ENCODE measurements around the gene SIPA1L3. TPM values are rescaled to one million over a fixed set of nuclear protein-coding genes. Genes with fewer than 3 reads are reported as not detected.

Gene SIPA1L3
- total RNA-seq, 2 experiments from 2014 or later, result 8.9 to 9.8 TPM

GRCh38 chr19:37977391-37977790, 70.4 kb downstream of the SIPA1L3 start:
- H3K4me1 Mint-ChIP-seq (ENCODE audit: low read depth), result no peaks in the 10 kb centered on the region
- TF ChIP-seq CTCF (IDR thresholded peaks at IDR 0.05), result no peak
- H3K4me3 Mint-ChIP-seq, result no peak overlapping the region
- H3K27ac Mint-ChIP-seq, result no peak overlapping the region
- H3K36me3 Mint-ChIP-seq (ENCODE audit: low read depth), result peaks cover 2% of the 10 kb centered on the region
- no peaks in the 10 kb centered on the region for H3K27me3 Mint-ChIP-seq
- ChIA-PET POLR2A (interaction anchor here (1.1 kb wide), 1 partner anchor 88 kb away, joined by 4 read pairs; no protein-coding TSS in a partner anchor), CTCF (no interaction called here)
- no peak for DNase-seq
- H3K9me3 Mint-ChIP-seq, result no peaks in the 10 kb centered on the region
- intact Hi-C loops (cut with micrococcal nuclease), result no loop called here
- no peak for ATAC-seq

GRCh38 chr19:37977992-37978391, 71.0 kb downstream of the SIPA1L3 start:
- ATAC-seq, result no peak
- ChIA-PET POLR2A (no interaction called here), CTCF (no interaction called here)
- intact Hi-C loops (cut with micrococcal nuclease), result no loop called here
- H3K27me3 Mint-ChIP-seq, result no peaks in the 10 kb centered on the region
- H3K27ac Mint-ChIP-seq, result no peak overlapping the region
- no peak overlapping the region for H3K4me3 Mint-ChIP-seq
- no peaks in the 10 kb centered on the region for H3K4me1 Mint-ChIP-seq (ENCODE audit: low read depth)
- H3K36me3 Mint-ChIP-seq (ENCODE audit: low read depth), result peaks cover 2% of the 10 kb centered on the region
- no peaks in the 10 kb centered on the region for H3K9me3 Mint-ChIP-seq
- no peak for TF ChIP-seq CTCF (IDR thresholded peaks at IDR 0.05)
- no peak for DNase-seq

- Mint-ChIP-seq H3K4me1 (ENCODE audit: low read depth) (no peaks in the 10 kb centered on the region), H3K27me3 (no peaks in the 10 kb centered on the region), H3K36me3 (ENCODE audit: low read depth) (no peaks in the 10 kb centered on the region), H3K9me3 (no peaks in the 10 kb centered on the region), H3K4me3 (no peak overlapping the region), H3K27ac (no peak overlapping the region)
- intact Hi-C loops (cut with micrococcal nuclease), result no loop called here
- no peak for TF ChIP-seq CTCF (IDR thresholded peaks at IDR 0.05)
- ChIA-PET POLR2A (no interaction called here), CTCF (no interaction called here)
- DNase-seq (no peak), ATAC-seq (no peak)
Measured at GRCh38 chr19:37979547-37980082, 72.6 kb downstream of the SIPA1L3 start.

- CTCF ChIA-PET, result no interaction called here
Measured at GRCh38 chr19:37980419-37981170, 73.6 kb downstream of the SIPA1L3 start.

More at GRCh38 chr19:37980419-37981170, 73.6 kb downstream of the SIPA1L3 start:
- no peak overlapping the region for H3K27ac Mint-ChIP-seq
- H3K27me3 Mint-ChIP-seq, result no peaks in the 10 kb centered on the region
- TF ChIP-seq CTCF (IDR thresholded peaks at IDR 0.05), result no peak
- intact Hi-C loops (cut with micrococcal nuclease), result no loop called here
- H3K4me3 Mint-ChIP-seq, result no peak overlapping the region
- H3K9me3 Mint-ChIP-seq, result no peaks in the 10 kb centered on the region
- H3K4me1 Mint-ChIP-seq (ENCODE audit: low read depth), result no peaks in the 10 kb centered on the region
- DNase-seq (no peak), ATAC-seq (no peak)
- H3K36me3 Mint-ChIP-seq (ENCODE audit: low read depth), result no peaks in the 10 kb centered on the region
- POLR2A ChIA-PET, result no interaction called here

All from activated CD8-positive, alpha-beta T cell treated with anti-CD3 and anti-CD28 coated beads for 36 hours (primary cell).